OCI-LY3 (cell line): ENCODE measurements around the gene GLCE.

Source experiments
- EZH2phosphoT487 ChIP-seq: fragments of 200-600 bp; shearing (Covaris generic); IDR thresholded peaks from 2 replicates; pipeline ENCODE4 v1.6.1; 2018; ENCODE audit warnings: antibody characterized with exemption, mixed run types, low read depth
- TF ChIP-seq, protein P1 (sequence below): fragments of 200-600, 300-600 bp; sonication (generic); IDR thresholded peaks from 2 replicates; pipeline ENCODE4 v1.5.1; 2014; ENCODE audit warnings: antibody characterized with exemption, low read length, low read depth

DNA sequence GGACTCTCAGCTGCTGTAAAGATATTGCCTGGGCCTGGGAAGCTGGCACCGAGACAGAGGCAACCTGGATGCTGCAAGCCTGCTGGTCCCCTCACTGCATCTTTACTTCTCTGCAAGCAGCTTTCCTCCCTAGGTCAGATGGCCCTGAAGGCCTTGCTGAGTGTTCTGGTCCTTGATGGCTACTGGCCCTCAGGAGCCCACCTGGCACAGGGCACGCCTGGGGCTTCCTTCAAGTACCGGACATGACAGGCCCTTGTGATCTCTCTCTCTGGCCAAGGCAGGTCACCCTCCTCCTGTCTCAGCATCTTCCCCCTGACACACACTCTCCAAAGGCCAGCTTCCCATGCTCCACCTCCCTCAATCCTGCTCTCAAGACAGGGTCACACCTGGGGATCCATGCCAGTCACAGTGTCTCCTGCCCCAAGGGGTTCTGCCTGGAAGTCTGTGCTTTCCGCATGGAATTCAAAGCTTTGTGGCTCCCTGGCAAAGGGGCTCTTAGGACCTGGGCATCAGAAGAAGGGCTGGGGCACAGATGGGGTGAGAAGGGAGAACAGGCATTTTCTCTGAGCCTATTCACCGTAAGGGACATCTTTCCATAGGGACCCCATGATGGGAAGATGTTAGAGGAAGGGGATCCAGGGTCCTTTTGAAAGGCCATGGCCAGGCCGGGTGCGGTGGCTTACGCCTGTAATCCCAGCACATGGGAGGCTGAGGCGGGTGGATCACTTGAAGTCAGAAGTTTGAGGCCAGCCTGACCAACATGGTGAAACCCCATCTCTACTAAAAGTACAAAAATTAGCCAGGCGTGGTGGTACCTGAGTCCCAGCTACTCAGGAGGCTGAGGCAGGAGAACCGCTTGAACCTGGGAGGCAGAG, 133.5 kb downstream of the GLCE start:
- TF ChIP-seq, protein P1, sequence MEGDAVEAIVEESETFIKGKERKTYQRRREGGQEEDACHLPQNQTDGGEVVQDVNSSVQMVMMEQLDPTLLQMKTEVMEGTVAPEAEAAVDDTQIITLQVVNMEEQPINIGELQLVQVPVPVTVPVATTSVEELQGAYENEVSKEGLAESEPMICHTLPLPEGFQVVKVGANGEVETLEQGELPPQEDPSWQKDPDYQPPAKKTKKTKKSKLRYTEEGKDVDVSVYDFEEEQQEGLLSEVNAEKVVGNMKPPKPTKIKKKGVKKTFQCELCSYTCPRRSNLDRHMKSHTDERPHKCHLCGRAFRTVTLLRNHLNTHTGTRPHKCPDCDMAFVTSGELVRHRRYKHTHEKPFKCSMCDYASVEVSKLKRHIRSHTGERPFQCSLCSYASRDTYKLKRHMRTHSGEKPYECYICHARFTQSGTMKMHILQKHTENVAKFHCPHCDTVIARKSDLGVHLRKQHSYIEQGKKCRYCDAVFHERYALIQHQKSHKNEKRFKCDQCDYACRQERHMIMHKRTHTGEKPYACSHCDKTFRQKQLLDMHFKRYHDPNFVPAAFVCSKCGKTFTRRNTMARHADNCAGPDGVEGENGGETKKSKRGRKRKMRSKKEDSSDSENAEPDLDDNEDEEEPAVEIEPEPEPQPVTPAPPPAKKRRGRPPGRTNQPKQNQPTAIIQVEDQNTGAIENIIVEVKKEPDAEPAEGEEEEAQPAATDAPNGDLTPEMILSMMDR: no peak
- TF ChIP-seq EZH2phosphoT487: no peak
